Measurements from ENCODE around the gene BTN2A1.
A peak's percentile ranks its signal among the peaks of the same experiment; 100 is the strongest.
"Not testable (repeated sequence)": the region's sequence is repeated elsewhere in the genome, so short reads cannot be mapped to it uniquely, and the experiment has no call there.

Gene BTN2A1

DNA sequence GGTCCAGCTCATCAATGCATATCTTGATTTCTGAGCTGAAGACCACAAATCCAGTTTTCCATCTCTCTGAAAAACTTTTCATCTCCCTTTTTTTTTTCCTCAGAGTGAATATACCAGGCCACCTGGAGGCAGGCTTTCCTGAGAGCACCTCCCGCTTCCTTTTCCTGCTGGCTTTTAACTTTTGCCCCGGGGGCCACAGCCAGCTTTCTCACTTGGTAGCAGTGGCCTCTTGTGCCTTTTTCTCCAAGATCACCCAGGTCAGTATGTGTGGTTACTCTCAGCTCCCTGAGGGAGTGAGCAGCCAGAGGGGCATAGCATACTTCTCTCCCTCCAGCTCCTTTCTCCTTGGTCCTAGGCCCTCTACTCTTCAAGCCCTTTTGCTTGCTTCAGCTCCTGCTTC lies 42.3 kb downstream of the BTN2A1 start, which contains the start of gene BTN1A1:
Gene BTN1A1 (plus strand): TSS at position 202 of the 400 bp plus-strand sequence. CDS start 984 bp downstream, outside the sequence.
- no peak for DNase-seq

DNA sequence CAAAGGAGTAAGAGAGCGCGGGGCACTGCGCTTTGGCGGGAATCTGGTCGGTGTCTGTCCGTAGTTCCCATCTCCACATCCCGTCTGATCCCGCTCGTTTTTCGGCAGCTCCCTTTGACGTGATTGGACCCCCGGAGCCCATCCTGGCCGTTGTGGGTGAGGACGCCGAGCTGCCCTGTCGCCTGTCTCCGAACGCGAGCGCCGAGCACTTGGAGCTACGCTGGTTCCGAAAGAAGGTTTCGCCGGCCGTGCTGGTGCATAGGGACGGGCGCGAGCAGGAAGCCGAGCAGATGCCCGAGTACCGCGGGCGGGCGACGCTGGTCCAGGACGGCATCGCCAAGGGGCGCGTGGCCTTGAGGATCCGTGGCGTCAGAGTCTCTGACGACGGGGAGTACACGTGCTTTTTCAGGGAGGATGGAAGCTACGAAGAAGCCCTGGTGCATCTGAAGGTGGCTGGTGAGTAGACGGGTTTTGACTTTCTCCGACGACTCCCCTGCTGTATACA lies 43.8 kb downstream of the BTN2A1 start:
- DNase-seq: peak; percentile 46

GRCh38 chr6:26502165-26502564 lies 44.4 kb downstream of the BTN2A1 start:
- no peak for DNase-seq

DNA sequence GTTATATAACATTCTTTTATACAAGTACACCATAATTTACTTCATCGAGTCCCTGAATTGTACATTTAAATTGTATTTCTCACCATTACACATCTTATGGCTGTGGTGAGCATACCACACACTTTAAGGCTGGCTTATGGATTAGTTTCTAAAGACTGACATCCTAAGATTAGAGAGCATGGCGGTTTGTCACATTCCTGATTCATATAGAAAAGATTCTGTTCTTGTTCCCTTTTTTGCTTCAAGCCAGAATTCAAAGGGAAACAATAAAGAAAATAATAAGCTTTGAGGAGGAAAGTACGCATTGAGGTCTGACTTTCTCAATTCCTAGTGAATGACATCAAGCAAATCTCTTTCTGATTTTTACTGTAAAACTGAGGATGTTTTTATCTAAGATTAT lies 44.9 kb downstream of the BTN2A1 start:
- no peak for DNase-seq

DNA sequence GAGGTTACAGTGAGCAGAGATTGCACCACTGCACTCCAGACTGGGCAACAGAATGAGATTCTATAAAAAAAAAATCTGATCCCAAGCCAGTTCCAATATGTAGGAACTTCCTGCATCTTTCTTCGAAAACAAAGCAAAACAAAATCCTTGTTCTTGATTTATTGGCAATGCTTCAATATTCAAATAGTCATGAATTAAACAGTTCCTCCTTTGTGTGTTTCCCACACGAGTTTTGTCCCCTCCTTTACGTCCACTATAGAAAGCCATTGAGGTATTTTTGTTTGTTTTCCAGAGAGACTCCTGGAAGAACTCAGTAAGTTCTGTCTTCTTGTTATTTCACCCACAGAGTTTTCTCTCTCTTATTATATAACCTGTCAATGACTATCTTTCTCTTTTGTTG lies 49.9 kb downstream of the BTN2A1 start:
- DNase-seq: no peak

DNA sequence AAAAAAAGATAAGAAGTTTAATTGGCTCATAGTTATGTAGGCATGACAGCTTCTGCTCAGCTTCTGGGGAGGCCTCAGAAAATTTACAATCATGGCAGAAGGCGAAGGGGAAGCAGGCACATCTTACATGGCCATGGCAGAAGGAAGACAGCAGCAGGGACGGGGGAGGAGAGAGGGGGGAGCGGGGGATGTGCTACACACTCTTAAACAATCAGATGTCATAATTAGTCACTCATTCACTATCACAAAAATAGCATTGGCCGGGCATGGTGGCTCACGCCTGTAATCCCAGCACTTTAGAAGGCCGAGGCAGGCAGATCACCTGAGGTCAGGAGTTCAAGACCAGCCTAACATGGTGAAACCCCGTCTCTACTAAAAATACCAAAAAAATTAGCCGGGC lies 53.3 kb downstream of the BTN2A1 start:
- DNase-seq: not testable (repeated sequence)

DNA sequence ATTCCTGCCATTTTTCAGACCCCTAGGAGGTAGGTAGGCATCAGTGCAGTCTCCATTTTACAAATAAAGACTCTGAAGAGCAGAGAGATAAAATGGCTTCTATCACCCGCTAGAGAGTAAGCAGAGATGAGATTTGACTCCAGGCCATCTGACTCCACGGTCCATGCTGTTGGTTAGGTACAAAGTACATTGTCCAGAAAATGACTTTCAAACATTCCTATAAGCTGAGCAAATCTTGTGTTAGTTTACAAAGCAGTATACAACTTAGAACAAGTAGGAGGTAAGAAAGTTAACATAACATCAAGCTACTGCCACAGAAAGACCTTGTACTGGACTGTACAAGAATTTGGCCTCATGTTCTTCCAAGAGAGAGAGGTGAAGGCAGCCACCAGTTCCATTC lies 57.2 kb downstream of the BTN2A1 start:
- DNase-seq: no peak

DNA sequence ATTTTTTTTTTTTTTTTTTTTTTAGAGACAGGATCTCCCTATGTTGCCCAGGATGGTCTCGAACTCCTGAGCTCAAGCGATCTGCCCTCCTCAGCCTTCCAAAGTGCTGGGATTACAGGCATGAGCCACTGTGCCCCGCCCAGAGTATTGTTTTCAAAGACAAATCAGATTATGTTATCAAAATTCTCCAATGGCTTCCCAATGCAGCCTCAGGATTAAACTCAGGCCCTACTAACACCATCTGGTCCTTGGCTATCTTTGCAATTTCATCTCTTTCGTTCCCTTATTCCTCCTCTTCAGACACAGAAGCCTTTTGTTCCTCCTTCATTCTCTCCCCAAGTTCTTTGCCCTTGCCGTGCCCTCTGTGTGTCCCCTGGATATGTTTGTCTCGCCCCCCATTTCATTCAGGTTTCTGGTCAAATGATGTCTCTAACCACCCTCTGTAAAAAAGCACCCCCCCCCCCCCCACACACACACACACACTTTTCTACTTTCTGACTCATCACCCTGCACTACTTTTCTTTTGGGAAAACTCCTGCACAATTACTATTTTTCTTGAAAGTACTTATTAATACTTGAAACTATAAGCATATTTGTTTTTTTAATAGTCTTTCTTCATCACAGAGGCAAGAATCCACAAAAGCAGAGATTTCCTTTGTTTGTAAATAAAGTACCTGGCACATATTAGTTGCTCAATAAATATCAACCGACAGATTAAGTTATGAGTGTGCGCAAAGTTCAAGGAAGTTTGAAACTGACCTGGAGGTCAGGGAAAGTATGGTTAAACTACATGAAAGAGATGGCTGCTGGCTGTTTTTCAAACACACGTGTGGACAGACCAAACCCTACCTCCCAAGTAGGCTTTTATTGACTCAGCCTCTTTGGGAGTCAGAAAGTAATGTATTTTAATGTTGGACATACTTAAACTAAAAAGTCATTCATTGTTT lies 59.0 kb downstream of the BTN2A1 start:
- DNase-seq: no peak
